SHP77 treated with DMSO at 0.1 percent for 48 hours (cell line): Measurements from ENCODE around the gene ZNF30.
"Not testable (repeated sequence)": the region's sequence is repeated elsewhere in the genome, so short reads cannot be mapped to it uniquely, and the experiment has no call there.

Experiments used
- DNase-seq: peaks from one replicate; lab custom pipeline; 2025; lab: John Stamatoyannopoulos, UW

The ZNF30 gene

GRCh38 chr19:34926685-34927375, at the start of gene ZNF30:
ZNF30 (plus strand) TSS chr19:34926903; CDS start chr19:34929948, 3,045 bp downstream.
- peak; percentile 51 for DNase-seq

- DNase-seq: no peak
These were observed 47.1 kb upstream of the ZNF30 start for GRCh38 chr19:34879563-34879962.

- DNase-seq: no peak
These were observed 46.7 kb upstream of the ZNF30 start for GRCh38 chr19:34880034-34880433.

- no peak for DNase-seq
These were observed 44.7 kb upstream of the ZNF30 start for GRCh38 chr19:34881982-34882381.

- DNase-seq: no peak
These were observed 38.6 kb upstream of the ZNF30 start for GRCh38 chr19:34888091-34888490.

GRCh38 chr19:34900245-34900644, 26.5 kb upstream of the ZNF30 start:
- no peak for DNase-seq

GRCh38 chr19:34904664-34905527, 21.8 kb upstream of the ZNF30 start:
- no peak for DNase-seq

- DNase-seq: no peak
These were observed 15.9 kb upstream of the ZNF30 start for GRCh38 chr19:34910770-34911169.

- not testable (repeated sequence) for DNase-seq
These were observed 9.6 kb upstream of the ZNF30 start for GRCh38 chr19:34917144-34917543.

- no peak for DNase-seq
These were observed 8.5 kb upstream of the ZNF30 start for GRCh38 chr19:34918190-34918589.

- DNase-seq: not testable (repeated sequence)
These were observed 6.5 kb upstream of the ZNF30 start for GRCh38 chr19:34920090-34920786.

GRCh38 chr19:34925278-34925855, 1.3 kb upstream of the ZNF30 start:
- DNase-seq: no peak

GRCh38 chr19:34926361-34926684, 380 bp upstream of the ZNF30 start:
- DNase-seq: no peak

GRCh38 chr19:34932494-34932893, 5.8 kb downstream of the ZNF30 start:
- DNase-seq: no peak

GRCh38 chr19:34936184-34936583, 9.5 kb downstream of the ZNF30 start:
- DNase-seq: no peak

- DNase-seq: no peak
These were observed 12.2 kb downstream of the ZNF30 start for GRCh38 chr19:34938886-34939285.

GRCh38 chr19:34943861-34944573, 17.3 kb downstream of the ZNF30 start:
- no peak for DNase-seq

- DNase-seq: no peak
These were observed 26.4 kb downstream of the ZNF30 start for GRCh38 chr19:34953092-34953491.

GRCh38 chr19:34957830-34958751, 31.4 kb downstream of the ZNF30 start:
- DNase-seq: no peak

GRCh38 chr19:34959021-34959420, 32.3 kb downstream of the ZNF30 start:
- DNase-seq: no peak
